H1 (cell line): ENCODE results near the gene RXFP1. TPM values are rescaled to one million over a fixed set of nuclear protein-coding genes. Genes with fewer than 3 reads are reported as not detected.

Experiments used
- E2F6 ChIP-seq: IDR thresholded peaks from 2 replicates; pipeline ENCODE4 v1.6.1; 2012; ENCODE audit warnings: inconsistent platforms
- EGR1 ChIP-seq: IDR thresholded peaks from 2 replicates; pipeline ENCODE4 v1.6.1; 2011; ENCODE audit warnings: low read depth, low read length, borderline replicate concordance
- PHF8 ChIP-seq: fragments of 200-600 bp; sonication (generic); conservative IDR thresholded peaks from 2 replicates; pipeline ENCODE4 v1.7.1; 2012; ENCODE audit warnings: low read depth, mild to moderate bottlenecking, inconsistent platforms, low read length, moderate library complexity
- SP4 ChIP-seq: IDR thresholded peaks from 2 replicates; pipeline ENCODE4 v1.6.1; 2012; ENCODE audit warnings: low read length, inconsistent platforms
- TEAD4 ChIP-seq: IDR thresholded peaks from 2 replicates; pipeline ENCODE4 v1.6.1; 2012; ENCODE audit warnings: low read depth, low read length, inconsistent platforms, mixed read lengths
- polyA plus RNA-seq, 7 experiments: library from polyadenylated mRNA; depleted of rRNA in 3 of 7; stranded (reverse) in 5 of 7; unstranded in 2 of 7; fragments of >200 nt in 5 of 7; fragments of 200-250 nt in 2 of 7; gene quantifications; 1 replicate in 5 of 7; 2 replicates in 1 of 7; 4 replicates in 1 of 7; pipeline versions ENCODE4 v1.2.1 to v1.2.3, GENCODE V29; 2011 to 2013; ENCODE audit warnings: missing spikeins in 2 of 7, mixed read lengths in 2 of 7
- total RNA-seq: library from RNA; stranded (reverse); fragmentation: NEBNext Ultra II Directional; extraction: Animal tissue kit (Norgen Biotek cat#: 25700); gene quantifications from 2 replicates; pipeline ENCODE4 v1.2.1, GENCODE V29; 2021

Gene RXFP1
- total and polyA plus RNA-seq, 2 of the 8 experiments (the other 6 are each of a cell fraction or from before 2014, with no cell fraction given) = 0.14 to 0.56 TPM

DNA sequence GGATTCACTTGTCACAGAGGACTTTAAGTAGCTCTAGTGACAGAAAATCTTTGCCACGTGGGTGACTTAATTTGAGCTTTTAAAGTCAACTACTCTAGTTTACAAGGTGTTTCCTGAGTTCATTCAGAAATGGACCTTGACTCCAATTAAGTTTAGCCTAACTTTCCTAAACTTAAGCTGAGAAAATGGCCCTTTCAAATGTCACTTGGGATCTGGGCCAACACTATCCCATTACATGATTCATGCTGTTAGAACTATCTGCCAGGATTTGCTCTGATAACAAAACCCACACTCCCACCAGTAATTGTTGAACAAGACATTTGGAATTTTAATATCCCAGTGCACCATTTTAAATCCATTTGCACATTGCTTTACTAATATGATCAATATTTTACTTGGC is 109.2 kb downstream of the RXFP1 start (continued):
- no peak for TF ChIP-seq PHF8
- TF ChIP-seq EGR1 = no peak
- TF ChIP-seq TEAD4 = no peak
- TF ChIP-seq SP4 = no peak
- TF ChIP-seq E2F6 = no peak
